ENCODE results near the gene PRICKLE1. TPM values are rescaled to one million over a fixed set of nuclear protein-coding genes. Genes with fewer than 3 reads are reported as not detected.

PRICKLE1 gene
- total and polyA plus RNA-seq, 2 experiments from 2014 or later: 7.7 to 51.7 TPM

DNA sequence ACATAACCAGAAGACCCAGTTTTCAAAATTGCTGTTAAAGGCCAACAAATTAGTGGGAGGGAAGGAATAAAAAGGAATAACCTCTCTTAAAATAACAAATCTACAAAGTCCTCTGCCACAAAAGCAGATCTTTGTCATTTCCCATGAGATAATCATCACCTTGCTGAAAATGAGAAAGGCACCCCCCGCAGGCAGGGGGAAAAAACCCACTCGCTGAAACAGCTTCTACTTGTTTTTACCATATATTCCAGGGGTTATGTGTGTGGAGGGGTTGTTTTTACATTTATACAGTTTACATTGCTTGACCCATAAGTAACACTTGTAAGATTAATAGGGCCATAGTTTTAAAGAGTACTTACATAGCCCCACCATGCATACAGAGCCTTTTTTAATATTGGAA, 131.0 kb downstream of the PRICKLE1 start:
- peaks cover 7% of the 10 kb centered on the region; the same call in 1 of the 2 replicates for H3F3A ChIP-seq (replicated peaks; ENCODE audit: low read depth)
- ATAC-seq (no peak), DNase-seq (ENCODE audit: low spot score) (no peak)
- peaks cover 9% of the 10 kb centered on the region for H3K79me2 ChIP-seq (replicated peaks; ENCODE audit: insufficient read depth)
- H2AFZ ChIP-seq: no peak overlapping the region
- H3K27ac ChIP-seq (ENCODE audit: low read depth): no peak overlapping the region
- Mint-ChIP-seq H3K36me3 (ENCODE audit: low read depth) (peaks cover 65% of the 10 kb centered on the region), H3K4me1 (peaks cover 36% of the 10 kb centered on the region), H3K9me3 (no peaks in the 10 kb centered on the region; the same call in 2 of the 3 replicates), H3K4me3 (no peak overlapping the region), H3K27me3 (ENCODE audit: insufficient read depth, low read depth, poor library complexity) (peaks cover 7% of the 10 kb centered on the region), H3K27ac (no peak overlapping the region)
- H3K4me2 ChIP-seq: peak overlapping the region; percentile 69
- peaks cover 27% of the 10 kb centered on the region; the same call in 1 of the 2 replicates for H4K20me1 ChIP-seq (replicated peaks; ENCODE audit: insufficient read depth)
- H3K4me3 ChIP-seq: no peak overlapping the region
- no peak for TF ChIP-seq NANOG (IDR thresholded peaks at IDR 0.05; ENCODE audit: borderline replicate concordance)
- TF ChIP-seq, protein P1, sequence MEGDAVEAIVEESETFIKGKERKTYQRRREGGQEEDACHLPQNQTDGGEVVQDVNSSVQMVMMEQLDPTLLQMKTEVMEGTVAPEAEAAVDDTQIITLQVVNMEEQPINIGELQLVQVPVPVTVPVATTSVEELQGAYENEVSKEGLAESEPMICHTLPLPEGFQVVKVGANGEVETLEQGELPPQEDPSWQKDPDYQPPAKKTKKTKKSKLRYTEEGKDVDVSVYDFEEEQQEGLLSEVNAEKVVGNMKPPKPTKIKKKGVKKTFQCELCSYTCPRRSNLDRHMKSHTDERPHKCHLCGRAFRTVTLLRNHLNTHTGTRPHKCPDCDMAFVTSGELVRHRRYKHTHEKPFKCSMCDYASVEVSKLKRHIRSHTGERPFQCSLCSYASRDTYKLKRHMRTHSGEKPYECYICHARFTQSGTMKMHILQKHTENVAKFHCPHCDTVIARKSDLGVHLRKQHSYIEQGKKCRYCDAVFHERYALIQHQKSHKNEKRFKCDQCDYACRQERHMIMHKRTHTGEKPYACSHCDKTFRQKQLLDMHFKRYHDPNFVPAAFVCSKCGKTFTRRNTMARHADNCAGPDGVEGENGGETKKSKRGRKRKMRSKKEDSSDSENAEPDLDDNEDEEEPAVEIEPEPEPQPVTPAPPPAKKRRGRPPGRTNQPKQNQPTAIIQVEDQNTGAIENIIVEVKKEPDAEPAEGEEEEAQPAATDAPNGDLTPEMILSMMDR (conservative IDR thresholded peaks at IDR 0.05; ENCODE audit: low read depth in 2 of 2): peak; percentile 21 to 31; a peak in 2 of 4 replicates
- no peaks in the 10 kb centered on the region for H3K9me2 ChIP-seq (ENCODE audit: insufficient read depth)
- H3K4me1 ChIP-seq (ENCODE audit: insufficient read depth): peaks cover 40% of the 10 kb centered on the region
- H3K27me3 ChIP-seq (ENCODE audit: insufficient read depth): no peaks in the 10 kb centered on the region
- H3K36me3 ChIP-seq (ENCODE audit: insufficient read depth): peaks cover 8% of the 10 kb centered on the region; the same call in 1 of the 2 replicates

DNA sequence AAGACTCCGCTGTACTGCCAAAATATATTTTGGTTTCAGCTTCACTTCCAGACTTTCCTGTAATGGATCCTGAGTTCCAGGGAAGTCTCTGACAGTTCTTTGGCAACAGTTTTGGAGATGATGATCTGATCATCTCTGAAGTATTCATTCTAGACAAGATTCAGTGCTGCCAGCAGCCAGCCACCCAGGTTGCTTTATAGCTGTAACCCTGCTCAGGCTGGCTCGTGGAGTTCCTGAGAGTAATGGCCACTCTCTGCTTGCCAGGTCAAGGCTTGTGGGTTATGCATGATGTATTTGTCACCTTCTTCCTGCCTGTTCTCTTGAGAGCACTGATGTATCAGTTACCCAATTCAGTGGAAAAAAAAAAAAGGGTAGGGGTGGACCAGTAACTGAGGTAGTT, 139.3 kb downstream of the PRICKLE1 start:
- Histone ChIP-seq H3K36me3 (ENCODE audit: insufficient read depth) (no peaks in the 10 kb centered on the region), H3K4me3 (no peak overlapping the region), H3K79me2 (replicated peaks; ENCODE audit: insufficient read depth) (no peaks in the 10 kb centered on the region), H3K9me2 (ENCODE audit: insufficient read depth) (peaks cover 4% of the 10 kb centered on the region; the same call in 1 of the 2 replicates), H3K27me3 (ENCODE audit: insufficient read depth) (no peaks in the 10 kb centered on the region), H3F3A (replicated peaks; ENCODE audit: low read depth) (0 out of 2 replicates have a peak, but pooled peaks cover 5% of the 10 kb centered on the region), H4K20me1 (replicated peaks; ENCODE audit: insufficient read depth) (0 out of 2 replicates have a peak, but pooled peaks cover 3% of the 10 kb centered on the region), H3K27ac (ENCODE audit: low read depth) (peak overlapping the region; percentile 57; the same call in 1 of the 2 replicates), H3K4me1 (ENCODE audit: insufficient read depth) (peaks cover 29% of the 10 kb centered on the region), H3K4me2 (peak overlapping the region; percentile 64; the same call in 1 of the 2 replicates), H2AFZ (no peak overlapping the region)
- peaks cover 36% of the 10 kb centered on the region for H3K4me1 Mint-ChIP-seq
- no peak for ATAC-seq
- H3K36me3 Mint-ChIP-seq (ENCODE audit: low read depth): peaks cover 40% of the 10 kb centered on the region
- H3K4me3 Mint-ChIP-seq: no peak overlapping the region
- no peak overlapping the region for H3K27ac Mint-ChIP-seq
- H3K27me3 Mint-ChIP-seq (ENCODE audit: insufficient read depth, low read depth, poor library complexity): peaks cover 8% of the 10 kb centered on the region
- DNase-seq (ENCODE audit: low spot score): no peak
- H3K9me3 Mint-ChIP-seq: 0 out of 3 replicates have a peak, but pooled peaks cover 4% of the 10 kb centered on the region
- TF ChIP-seq JUNB (IDR thresholded peaks at IDR 0.05; ENCODE audit: unreplicated experiment) (no peak), STAT1 (IDR thresholded peaks at IDR 0.05; ENCODE audit: unreplicated experiment) (no peak), EZH2phosphoT487 (IDR thresholded peaks at IDR 0.05; ENCODE audit: unreplicated experiment) (no peak), CREB1 (CRISPR knock-in tag; IDR thresholded peaks at IDR 0.05; ENCODE audit: low read depth) (no peak), ZNF331 (CRISPR knock-in tag; IDR thresholded peaks at IDR 0.05; ENCODE audit: low read depth) (no peak), NANOG (IDR thresholded peaks at IDR 0.05; ENCODE audit: borderline replicate concordance) (no peak)
- TF ChIP-seq, protein P1 (conservative IDR thresholded peaks at IDR 0.05; ENCODE audit: low read depth in 2 of 2): no peak
- TF ChIP-seq, protein P2, sequence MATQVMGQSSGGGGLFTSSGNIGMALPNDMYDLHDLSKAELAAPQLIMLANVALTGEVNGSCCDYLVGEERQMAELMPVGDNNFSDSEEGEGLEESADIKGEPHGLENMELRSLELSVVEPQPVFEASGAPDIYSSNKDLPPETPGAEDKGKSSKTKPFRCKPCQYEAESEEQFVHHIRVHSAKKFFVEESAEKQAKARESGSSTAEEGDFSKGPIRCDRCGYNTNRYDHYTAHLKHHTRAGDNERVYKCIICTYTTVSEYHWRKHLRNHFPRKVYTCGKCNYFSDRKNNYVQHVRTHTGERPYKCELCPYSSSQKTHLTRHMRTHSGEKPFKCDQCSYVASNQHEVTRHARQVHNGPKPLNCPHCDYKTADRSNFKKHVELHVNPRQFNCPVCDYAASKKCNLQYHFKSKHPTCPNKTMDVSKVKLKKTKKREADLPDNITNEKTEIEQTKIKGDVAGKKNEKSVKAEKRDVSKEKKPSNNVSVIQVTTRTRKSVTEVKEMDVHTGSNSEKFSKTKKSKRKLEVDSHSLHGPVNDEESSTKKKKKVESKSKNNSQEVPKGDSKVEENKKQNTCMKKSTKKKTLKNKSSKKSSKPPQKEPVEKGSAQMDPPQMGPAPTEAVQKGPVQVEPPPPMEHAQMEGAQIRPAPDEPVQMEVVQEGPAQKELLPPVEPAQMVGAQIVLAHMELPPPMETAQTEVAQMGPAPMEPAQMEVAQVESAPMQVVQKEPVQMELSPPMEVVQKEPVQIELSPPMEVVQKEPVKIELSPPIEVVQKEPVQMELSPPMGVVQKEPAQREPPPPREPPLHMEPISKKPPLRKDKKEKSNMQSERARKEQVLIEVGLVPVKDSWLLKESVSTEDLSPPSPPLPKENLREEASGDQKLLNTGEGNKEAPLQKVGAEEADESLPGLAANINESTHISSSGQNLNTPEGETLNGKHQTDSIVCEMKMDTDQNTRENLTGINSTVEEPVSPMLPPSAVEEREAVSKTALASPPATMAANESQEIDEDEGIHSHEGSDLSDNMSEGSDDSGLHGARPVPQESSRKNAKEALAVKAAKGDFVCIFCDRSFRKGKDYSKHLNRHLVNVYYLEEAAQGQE (IDR thresholded peaks at IDR 0.05; ENCODE audit: unreplicated experiment): no peak
